ENCODE measurements around the gene PTPRE. TPM values are rescaled to one million over a fixed set of nuclear protein-coding genes. Genes with fewer than 3 reads are reported as not detected.
A peak's percentile ranks its signal among the peaks of the same experiment; 100 is the strongest.

Gene PTPRE
- total RNA-seq, 1 experiment from 2014 or later: 6.8 TPM

GRCh38 chr10:128070161-128070560 is 163.3 kb downstream of the PTPRE start:
- no peak for DNase-seq (ENCODE audit: low read depth)

- DNase-seq (ENCODE audit: low read depth): no peak
These were observed 164.0 kb downstream of the PTPRE start for GRCh38 chr10:128070721-128071416.

GRCh38 chr10:128071417-128071782 is 164.5 kb downstream of the PTPRE start:
- no peak for DNase-seq (ENCODE audit: low read depth)

- DNase-seq (ENCODE audit: low read depth): no peak
These were observed 165.1 kb downstream of the PTPRE start for GRCh38 chr10:128072046-128072445.

GRCh38 chr10:128072941-128073645 is 166.2 kb downstream of the PTPRE start:
- no peak for DNase-seq (ENCODE audit: low read depth)

GRCh38 chr10:128073890-128074289 is 167.0 kb downstream of the PTPRE start:
- no peak for DNase-seq (ENCODE audit: low read depth)

- no peak for DNase-seq (ENCODE audit: low read depth)
These were observed 167.7 kb downstream of the PTPRE start for GRCh38 chr10:128074589-128074988.

GRCh38 chr10:128077155-128077875 is 170.4 kb downstream of the PTPRE start:
- no peak for DNase-seq (ENCODE audit: low read depth)

- peak; percentile 35 for DNase-seq (ENCODE audit: low read depth)
These were observed 171.4 kb downstream of the PTPRE start for GRCh38 chr10:128078136-128078969.

GRCh38 chr10:128080231-128080630 is 173.3 kb downstream of the PTPRE start:
- DNase-seq (ENCODE audit: low read depth): no peak

- DNase-seq (ENCODE audit: low read depth): no peak
These were observed 173.7 kb downstream of the PTPRE start for GRCh38 chr10:128080641-128081040.

- DNase-seq (ENCODE audit: low read depth): no peak
These were observed 174.3 kb downstream of the PTPRE start for GRCh38 chr10:128081222-128081621.

- no peak for DNase-seq (ENCODE audit: low read depth)
These were observed 174.8 kb downstream of the PTPRE start for GRCh38 chr10:128081720-128082119.

- DNase-seq (ENCODE audit: low read depth): no peak
These were observed 176.4 kb downstream of the PTPRE start for GRCh38 chr10:128083191-128083895.

GRCh38 chr10:128084364-128084763 is 177.5 kb downstream of the PTPRE start:
- no peak for DNase-seq (ENCODE audit: low read depth)

GRCh38 chr10:128084991-128085390 is 178.1 kb downstream of the PTPRE start:
- DNase-seq (ENCODE audit: low read depth): no peak

- DNase-seq (ENCODE audit: low read depth): peak; percentile 55
These were observed 179.3 kb downstream of the PTPRE start for GRCh38 chr10:128086003-128086863.

- DNase-seq (ENCODE audit: low read depth): no peak
These were observed 180.4 kb downstream of the PTPRE start for GRCh38 chr10:128087146-128087883.
